GM12801 (cell line): ENCODE measurements around the gene RAB3IL1.

Source experiments
- CTCF ChIP-seq: IDR thresholded peaks from one replicate; pipeline ENCODE4 v1.5.1; 2011; ENCODE audit warnings: control low read depth; ENCODE audit not compliant: insufficient read length; ENCODE audit errors: extremely low read depth

Gene RAB3IL1

GRCh38 chr11:61928606-61929005, 11.2 kb upstream of the RAB3IL1 start:
- TF ChIP-seq CTCF: no peak

GRCh38 chr11:61927501-61927900, 10.1 kb upstream of the RAB3IL1 start:
- TF ChIP-seq CTCF: no peak

- no peak for TF ChIP-seq CTCF
Observed at GRCh38 chr11:61926235-61926634, 8.9 kb upstream of the RAB3IL1 start.

GRCh38 chr11:61925736-61926135, 8.4 kb upstream of the RAB3IL1 start:
- no peak for TF ChIP-seq CTCF

- TF ChIP-seq CTCF: no peak
Observed at GRCh38 chr11:61924064-61924455, 6.7 kb upstream of the RAB3IL1 start.

GRCh38 chr11:61923166-61924063, 6.0 kb upstream of the RAB3IL1 start:
- no peak for TF ChIP-seq CTCF

- no peak for TF ChIP-seq CTCF
Observed at GRCh38 chr11:61922539-61922938, 5.2 kb upstream of the RAB3IL1 start.
